Upper lobe of left lung (tissue), 4 donors: Measurements from ENCODE around the gene CBLIF.

ENCODE experiments used
- CTCF ChIP-seq, 6 experiments: fragments of 450-650 bp in 4 of 6; fragments of 200-600 bp in 2 of 6; sonication (generic) in 2 of 6; IDR thresholded peaks; one replicate each; pipeline ENCODE4 v1.5.1; 2016 to 2019; ENCODE audit warnings: antibody characterized with exemption in 6 of 6
- POLR2AphosphoS5 ChIP-seq, 2 donors: sonication (generic); formaldehyde crosslinking; IDR thresholded peaks; one replicate each; pipeline ENCODE4 v1.5.1; 2017; ENCODE audit warnings: antibody characterized with exemption in 2 of 2

GRCh38 chr11:59801160-59801706, 44.1 kb downstream of the CBLIF start:
- no peak for TF ChIP-seq CTCF (IDR thresholded peaks at IDR 0.05)
- no peak for TF ChIP-seq POLR2AphosphoS5 (IDR thresholded peaks at IDR 0.05)
